WERI-Rb-1 (cell line): Measurements from ENCODE around the gene CHGA.

ENCODE experiments used
- DNase-seq: peaks from one replicate; pipeline ENCODE4 v3.0.0-alpha.2; 2020
- H3K27ac ChIP-seq: fragments of 250-450 bp; sonication (Bioruptor Pico); 2 replicates; pipeline ENCODE4 v1.5.1; 2020; ENCODE audit warnings: mild to moderate bottlenecking, moderate library complexity
- H3K27me3 ChIP-seq: fragments of 250-450 bp; sonication (Bioruptor Pico); 2 replicates; pipeline ENCODE4 v1.5.1; 2021; ENCODE audit warnings: mild to moderate bottlenecking, low read depth, moderate library complexity; ENCODE audit not compliant: insufficient read depth, severe bottlenecking
- H3K36me3 ChIP-seq: fragments of 250-450 bp; sonication (Bioruptor Pico); 2 replicates; pipeline ENCODE4 v1.5.1; 2020; ENCODE audit warnings: mild to moderate bottlenecking, moderate library complexity
- H3K4me3 ChIP-seq: 2 replicates; pipeline ENCODE4 v1.5.1; 2011; ENCODE audit warnings: low read depth, mild to moderate bottlenecking, control low read depth, low read length
- H3K9me3 ChIP-seq: fragments of 250-450 bp; sonication (Bioruptor Pico); 2 replicates; pipeline ENCODE4 v1.5.1; 2021; ENCODE audit warnings: mild to moderate bottlenecking, moderate library complexity; ENCODE audit not compliant: severe bottlenecking
- CTCF ChIP-seq: IDR thresholded peaks from 2 replicates; pipeline ENCODE4 v1.5.1; 2011; ENCODE audit warnings: low read depth, mild to moderate bottlenecking, control low read depth, inconsistent platforms, low read length

CHGA gene

DNA sequence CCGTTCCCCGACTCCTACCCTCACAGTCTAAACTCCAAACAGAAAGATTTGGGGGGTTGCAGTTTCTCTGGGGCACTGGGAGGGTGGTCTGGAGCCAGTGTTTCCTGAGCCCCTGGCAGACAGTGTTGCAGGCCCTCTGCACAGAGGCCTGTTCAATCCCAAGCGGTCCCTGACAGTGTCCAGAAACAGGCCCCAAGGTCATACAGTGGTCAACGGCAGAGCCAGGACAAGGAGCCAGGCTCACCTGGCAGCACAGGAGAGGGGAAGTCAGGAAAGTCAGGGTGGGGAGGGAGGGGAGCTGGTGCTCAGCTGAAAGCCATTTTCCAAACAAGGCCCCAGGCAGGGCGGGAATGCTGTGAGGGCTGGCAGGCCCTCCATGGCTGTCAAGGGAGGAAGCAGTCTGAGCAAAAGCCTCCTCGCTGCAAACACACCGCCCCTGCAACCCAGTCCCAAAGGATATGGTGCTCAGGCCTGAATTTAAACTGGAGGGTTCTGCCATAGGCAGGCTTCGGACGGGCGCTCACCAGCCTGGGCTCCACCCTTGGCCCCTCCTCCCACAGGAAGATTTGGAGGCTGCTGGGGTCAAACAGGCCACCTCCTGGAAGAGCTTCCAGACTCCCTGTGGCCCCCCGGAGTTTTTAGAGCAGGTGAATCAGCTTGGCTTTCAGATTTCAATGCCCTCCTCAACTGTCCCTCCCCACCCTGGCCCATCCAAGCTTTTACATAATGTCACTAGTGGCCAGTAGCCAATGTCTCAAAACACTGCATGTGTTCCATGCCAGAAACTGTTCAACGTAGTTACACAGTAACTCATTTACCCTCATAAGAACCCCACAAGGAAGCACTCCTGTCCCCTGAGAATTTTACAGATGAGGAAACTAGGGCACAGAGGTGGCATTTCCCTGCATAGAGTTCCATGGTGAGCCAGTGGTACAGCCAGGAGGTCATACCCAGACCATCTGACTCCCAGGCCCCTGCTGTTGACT, 41.5 kb downstream of the CHGA start:
- Histone ChIP-seq H3K27me3 (no peaks in the 10 kb centered on the region), H3K9me3 (no peaks in the 10 kb centered on the region), H3K36me3 (peaks cover 9% of the 10 kb centered on the region; the same call in 1 of the 2 replicates), H3K4me3 (no peak overlapping the region), H3K27ac (peak overlapping the region; percentile 64)
- no peak for TF ChIP-seq CTCF
- no peak for DNase-seq

DNA sequence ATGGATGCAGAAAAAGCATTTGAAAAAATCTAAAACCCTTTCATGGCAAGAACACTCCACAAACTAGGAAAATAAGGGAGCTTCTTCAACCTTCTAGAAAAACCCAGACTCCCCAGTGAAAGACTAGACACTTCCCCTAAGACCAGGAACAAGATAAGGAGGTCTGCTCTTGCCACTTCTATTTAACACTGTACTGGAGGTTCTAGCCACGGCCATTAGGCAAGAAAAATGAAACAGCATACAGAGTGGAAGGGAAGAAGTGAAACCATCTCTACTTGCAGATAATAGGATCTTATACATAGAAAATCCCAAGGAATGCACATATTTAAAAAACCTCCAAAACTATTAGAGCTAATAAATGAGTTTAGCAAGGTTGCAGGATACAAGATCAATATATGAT, 42.3 kb downstream of the CHGA start:
- no peak for DNase-seq
- H3K4me3 ChIP-seq: no peak overlapping the region
- H3K27ac ChIP-seq: no peak overlapping the region
- no peak for TF ChIP-seq CTCF
- H3K9me3 ChIP-seq: no peaks in the 10 kb centered on the region
- H3K36me3 ChIP-seq: peaks cover 9% of the 10 kb centered on the region; the same call in 1 of the 2 replicates
- H3K27me3 ChIP-seq: no peaks in the 10 kb centered on the region

GRCh38 chr14:92967346-92967926, 44.5 kb downstream of the CHGA start:
- DNase-seq: no peak
- no peak for TF ChIP-seq CTCF
- H3K27ac ChIP-seq: no peak overlapping the region
- H3K9me3 ChIP-seq: no peaks in the 10 kb centered on the region
- no peaks in the 10 kb centered on the region for H3K27me3 ChIP-seq
- H3K36me3 ChIP-seq: no peaks in the 10 kb centered on the region
- no peak overlapping the region for H3K4me3 ChIP-seq

GRCh38 chr14:92968291-92969020, 45.5 kb downstream of the CHGA start:
- Histone ChIP-seq H3K36me3 (no peaks in the 10 kb centered on the region), H3K4me3 (no peak overlapping the region), H3K27ac (no peak overlapping the region), H3K27me3 (no peaks in the 10 kb centered on the region), H3K9me3 (no peaks in the 10 kb centered on the region)
- DNase-seq: no peak
- TF ChIP-seq CTCF: no peak

DNA sequence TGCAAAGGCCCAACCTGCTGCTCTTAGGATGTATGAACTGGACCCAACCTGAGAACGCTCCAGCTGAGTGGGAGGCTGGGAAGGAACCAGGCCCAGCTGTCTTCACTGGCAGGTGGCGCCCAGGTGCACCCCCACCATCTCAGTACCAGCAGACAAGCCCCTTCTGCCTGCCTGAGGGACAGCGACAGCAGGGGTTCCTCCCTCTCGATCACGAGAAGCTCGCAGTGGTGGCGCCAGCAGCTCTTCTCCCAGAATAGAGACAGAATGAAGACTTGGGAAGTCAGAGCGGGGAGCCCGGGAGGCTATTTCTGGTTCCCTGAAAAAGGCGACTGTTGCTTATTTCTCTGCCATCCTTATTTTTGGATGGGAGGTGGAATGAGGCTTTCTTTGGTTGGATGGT, 46.5 kb downstream of the CHGA start:
- Histone ChIP-seq H3K27ac (no peak overlapping the region), H3K36me3 (no peaks in the 10 kb centered on the region), H3K4me3 (no peak overlapping the region), H3K9me3 (no peaks in the 10 kb centered on the region), H3K27me3 (no peaks in the 10 kb centered on the region)
- DNase-seq: no peak
- TF ChIP-seq CTCF: no peak
